Tibial artery (tissue), 4 donors: ENCODE results near the gene DGKB.

Experiments
- DNase-seq, 2 donors: peaks; one replicate each; pipeline ENCODE4 v3.0.0-alpha.2; 2019
- H3K27ac ChIP-seq, 2 donors: fragments of 200-600 bp; sonication (generic) in 1 of 2; 1 replicate in 1 of 2; 2 replicates in 1 of 2; pipeline ENCODE4 v1.5.1; 2018 to 2019; ENCODE audit warnings: mild to moderate bottlenecking in 1 of 2
- H3K27me3 ChIP-seq, 2 donors: fragments of 200-600 bp; sonication (generic) in 1 of 2; one replicate each; pipeline versions ENCODE4 v1.5.1 to v1.6.0; 2016 to 2019
- H3K36me3 ChIP-seq, 3 donors: fragments of 200-600 bp; sonication (generic) in 2 of 3; one replicate each; pipeline ENCODE4 v1.5.1; 2016 to 2019; ENCODE audit warnings: mild to moderate bottlenecking in 2 of 3
- H3K4me1 ChIP-seq, 4 donors: fragments of 200-600 bp; sonication (generic) in 2 of 4; 1 replicate in 3 of 4; 2 replicates in 1 of 4; pipeline ENCODE4 v1.5.1; 2016 to 2019
- H3K4me3 ChIP-seq, 2 donors: fragments of 200-600 bp; sonication (generic) in 1 of 2; 1 replicate in 1 of 2; 2 replicates in 1 of 2; pipeline ENCODE4 v1.5.1; 2018 to 2019; ENCODE audit warnings: mild to moderate bottlenecking in 2 of 2
- H3K9me3 ChIP-seq, 3 donors: fragments of 200-600 bp; sonication (generic) in 1 of 3; one replicate each; pipeline ENCODE4 v1.5.1; 2016 to 2019
- CTCF ChIP-seq, 2 experiments: fragments of 200-600 bp in 1 of 2; fragments of 450-650 bp in 1 of 2; IDR thresholded peaks; one replicate each; pipeline ENCODE4 v1.5.1; 2017 to 2019; ENCODE audit warnings: antibody characterized with exemption in 2 of 2, mild to moderate bottlenecking in 1 of 2, moderate library complexity in 1 of 2
- intact Hi-C: fragments of 100-400 bp; cut with DNase I; formaldehyde crosslinking; loops from one replicate; pipeline ENCODE4 v1.15.0; 2023; ENCODE audit warnings: low total_unique reads

DGKB gene

GRCh38 chr7:14748461-14748860 lies 154.1 kb downstream of the DGKB start:
- no peak overlapping the region for H3K27ac ChIP-seq
- H3K4me1 ChIP-seq = no peaks in the 10 kb centered on the region
- TF ChIP-seq CTCF (IDR thresholded peaks at IDR 0.05) = no peak
- peaks cover 0 to under 1% (median 0%) of the 10 kb centered on the region in 3 donors for H3K9me3 ChIP-seq
- H3K27me3 ChIP-seq = no peaks in the 10 kb centered on the region
- intact Hi-C loops = no loop called here
- no peak for DNase-seq
- no peak overlapping the region for H3K4me3 ChIP-seq
- H3K36me3 ChIP-seq = no peaks in the 10 kb centered on the region

GRCh38 chr7:14747701-14748100 lies 154.8 kb downstream of the DGKB start:
- DNase-seq = no peak
- H3K27ac ChIP-seq = no peak overlapping the region
- intact Hi-C loops = no loop called here
- no peak overlapping the region for H3K4me3 ChIP-seq
- H3K4me1 ChIP-seq = no peaks in the 10 kb centered on the region
- TF ChIP-seq CTCF (IDR thresholded peaks at IDR 0.05) = no peak
- H3K36me3 ChIP-seq = no peaks in the 10 kb centered on the region
- no peaks in the 10 kb centered on the region for H3K27me3 ChIP-seq
- H3K9me3 ChIP-seq = peaks cover 0 to 5% (median 0%) of the 10 kb centered on the region in 3 donors

- no peak for DNase-seq
- TF ChIP-seq CTCF (IDR thresholded peaks at IDR 0.05) = no peak
- intact Hi-C loops = no loop called here
- no peaks in the 10 kb centered on the region for H3K4me1 ChIP-seq
- H3K27ac ChIP-seq = no peak overlapping the region
- H3K36me3 ChIP-seq = no peaks in the 10 kb centered on the region
- H3K9me3 ChIP-seq = peaks cover 0 to 11% (median 2%) of the 10 kb centered on the region in 3 donors
- H3K4me3 ChIP-seq = no peak overlapping the region
- H3K27me3 ChIP-seq = no peaks in the 10 kb centered on the region
Observed at GRCh38 chr7:14745076-14745475, 157.5 kb downstream of the DGKB start.

GRCh38 chr7:14740606-14741005 lies 161.9 kb downstream of the DGKB start:
- H3K36me3 ChIP-seq = no peaks in the 10 kb centered on the region
- H3K9me3 ChIP-seq = peaks cover 0 to 11% (median 5%) of the 10 kb centered on the region in 3 donors
- H3K4me3 ChIP-seq = no peak overlapping the region
- H3K27me3 ChIP-seq = no peaks in the 10 kb centered on the region
- TF ChIP-seq CTCF (IDR thresholded peaks at IDR 0.05) = no peak
- DNase-seq = no peak
- H3K4me1 ChIP-seq = no peaks in the 10 kb centered on the region
- H3K27ac ChIP-seq = no peak overlapping the region
- intact Hi-C loops = no loop called here

GRCh38 chr7:14739841-14740185 lies 162.7 kb downstream of the DGKB start:
- H3K27ac ChIP-seq = no peak overlapping the region
- H3K9me3 ChIP-seq = peaks cover 0 to 11% (median 5%) of the 10 kb centered on the region in 3 donors
- H3K27me3 ChIP-seq = no peaks in the 10 kb centered on the region
- TF ChIP-seq CTCF (IDR thresholded peaks at IDR 0.05) = no peak
- H3K4me3 ChIP-seq = no peak overlapping the region
- H3K4me1 ChIP-seq = no peaks in the 10 kb centered on the region
- DNase-seq = no peak
- intact Hi-C loops = no loop called here
- no peaks in the 10 kb centered on the region for H3K36me3 ChIP-seq

GRCh38 chr7:14739168-14739840 lies 163.2 kb downstream of the DGKB start:
- H3K36me3 ChIP-seq = no peaks in the 10 kb centered on the region
- intact Hi-C loops = no loop called here
- no peak overlapping the region for H3K4me3 ChIP-seq
- DNase-seq = no peak
- peaks cover 0 to 11% (median 5%) of the 10 kb centered on the region in 3 donors for H3K9me3 ChIP-seq
- TF ChIP-seq CTCF (IDR thresholded peaks at IDR 0.05) = no peak
- H3K4me1 ChIP-seq = no peaks in the 10 kb centered on the region
- H3K27me3 ChIP-seq = no peaks in the 10 kb centered on the region
- H3K27ac ChIP-seq = no peak overlapping the region
